IPS-20b (cell line): ENCODE data around the gene LRBA.

Source experiments
- H3K27ac ChIP-seq: one replicate; pipeline ENCODE4 v1.5.1; 2013; ENCODE audit warnings: low read length
- H3K27me3 ChIP-seq: 2 replicates; pipeline ENCODE4 v1.6.1; 2013; ENCODE audit warnings: mild to moderate bottlenecking, low read length, inconsistent platforms; ENCODE audit not compliant: insufficient read depth
- H3K36me3 ChIP-seq: 2 replicates; pipeline ENCODE4 v1.6.1; 2013; ENCODE audit warnings: low read depth, mild to moderate bottlenecking, inconsistent platforms, low read length, moderate library complexity; ENCODE audit not compliant: insufficient read depth
- H3K4me1 ChIP-seq: 2 replicates; pipeline ENCODE4 v1.6.1; 2013; ENCODE audit warnings: mild to moderate bottlenecking, control low read depth, inconsistent platforms, low read length, moderate library complexity; ENCODE audit not compliant: insufficient read depth
- H3K4me3 ChIP-seq: 2 replicates; pipeline ENCODE4 v1.5.1; 2013; ENCODE audit warnings: mild to moderate bottlenecking, low read length, inconsistent platforms
- H3K9ac ChIP-seq: 2 replicates; pipeline ENCODE4 v1.6.1; 2013; ENCODE audit warnings: low read depth, mild to moderate bottlenecking, inconsistent platforms, low read length, moderate library complexity
- H3K9me3 ChIP-seq: 2 replicates; pipeline ENCODE4 v1.6.1; 2013; ENCODE audit warnings: mild to moderate bottlenecking, low read depth, low read length, inconsistent platforms; ENCODE audit not compliant: insufficient read depth

The LRBA gene

GRCh38 chr4:150218447-150218846 lies 796.6 kb downstream of the LRBA start:
- Histone ChIP-seq H3K4me1 (peaks cover 4% of the 10 kb centered on the region; the same call in 1 of the 2 replicates), H3K27me3 (no peaks in the 10 kb centered on the region), H3K9ac (no peak overlapping the region), H3K36me3 (no peaks in the 10 kb centered on the region), H3K9me3 (no peaks in the 10 kb centered on the region), H3K27ac (no peak overlapping the region), H3K4me3 (no peak overlapping the region)

- H3K9me3 ChIP-seq: no peaks in the 10 kb centered on the region
- no peak overlapping the region for H3K9ac ChIP-seq
- H3K4me3 ChIP-seq: no peak overlapping the region
- H3K36me3 ChIP-seq: no peaks in the 10 kb centered on the region
- no peak overlapping the region for H3K27ac ChIP-seq
- H3K4me1 ChIP-seq: peaks cover 4% of the 10 kb centered on the region; the same call in 1 of the 2 replicates
- H3K27me3 ChIP-seq: no peaks in the 10 kb centered on the region
These were observed 797.3 kb downstream of the LRBA start for GRCh38 chr4:150217808-150218207.

GRCh38 chr4:150217192-150217591 lies 797.9 kb downstream of the LRBA start:
- Histone ChIP-seq H3K27ac (no peak overlapping the region), H3K4me3 (no peak overlapping the region), H3K36me3 (no peaks in the 10 kb centered on the region), H3K4me1 (peaks cover 4% of the 10 kb centered on the region), H3K9me3 (no peaks in the 10 kb centered on the region), H3K9ac (no peak overlapping the region), H3K27me3 (no peaks in the 10 kb centered on the region)

- H3K36me3 ChIP-seq: no peaks in the 10 kb centered on the region
- H3K27me3 ChIP-seq: no peaks in the 10 kb centered on the region
- H3K4me3 ChIP-seq: no peak overlapping the region
- no peak overlapping the region for H3K9ac ChIP-seq
- H3K4me1 ChIP-seq: peaks cover 4% of the 10 kb centered on the region
- no peaks in the 10 kb centered on the region for H3K9me3 ChIP-seq
- no peak overlapping the region for H3K27ac ChIP-seq
These were observed 798.4 kb downstream of the LRBA start for GRCh38 chr4:150216726-150217125.

- Histone ChIP-seq H3K27me3 (no peaks in the 10 kb centered on the region), H3K4me1 (peaks cover 4% of the 10 kb centered on the region), H3K36me3 (no peaks in the 10 kb centered on the region), H3K4me3 (no peak overlapping the region), H3K27ac (no peak overlapping the region), H3K9me3 (no peaks in the 10 kb centered on the region), H3K9ac (no peak overlapping the region)
These were observed 799.5 kb downstream of the LRBA start for GRCh38 chr4:150215601-150216000.
